WERI-Rb-1 (cell line): ENCODE data around the gene BAK1.

Source experiments
- DNase-seq: peaks from one replicate; pipeline ENCODE4 v3.0.0-alpha.2; 2020
- H3K27ac ChIP-seq: fragments of 250-450 bp; sonication (Bioruptor Pico); 2 replicates; pipeline ENCODE4 v1.5.1; 2020; ENCODE audit warnings: mild to moderate bottlenecking, moderate library complexity
- H3K27me3 ChIP-seq: fragments of 250-450 bp; sonication (Bioruptor Pico); 2 replicates; pipeline ENCODE4 v1.5.1; 2021; ENCODE audit warnings: mild to moderate bottlenecking, low read depth, moderate library complexity; ENCODE audit not compliant: insufficient read depth, severe bottlenecking
- H3K36me3 ChIP-seq: fragments of 250-450 bp; sonication (Bioruptor Pico); 2 replicates; pipeline ENCODE4 v1.5.1; 2020; ENCODE audit warnings: mild to moderate bottlenecking, moderate library complexity
- H3K4me3 ChIP-seq: 2 replicates; pipeline ENCODE4 v1.5.1; 2011; ENCODE audit warnings: low read depth, mild to moderate bottlenecking, control low read depth, low read length
- H3K9me3 ChIP-seq: fragments of 250-450 bp; sonication (Bioruptor Pico); 2 replicates; pipeline ENCODE4 v1.5.1; 2021; ENCODE audit warnings: mild to moderate bottlenecking, moderate library complexity; ENCODE audit not compliant: severe bottlenecking
- TF ChIP-seq, protein P1 (sequence below): IDR thresholded peaks from 2 replicates; pipeline ENCODE4 v1.5.1; 2011; ENCODE audit warnings: low read depth, mild to moderate bottlenecking, control low read depth, inconsistent platforms, low read length

The BAK1 gene

DNA sequence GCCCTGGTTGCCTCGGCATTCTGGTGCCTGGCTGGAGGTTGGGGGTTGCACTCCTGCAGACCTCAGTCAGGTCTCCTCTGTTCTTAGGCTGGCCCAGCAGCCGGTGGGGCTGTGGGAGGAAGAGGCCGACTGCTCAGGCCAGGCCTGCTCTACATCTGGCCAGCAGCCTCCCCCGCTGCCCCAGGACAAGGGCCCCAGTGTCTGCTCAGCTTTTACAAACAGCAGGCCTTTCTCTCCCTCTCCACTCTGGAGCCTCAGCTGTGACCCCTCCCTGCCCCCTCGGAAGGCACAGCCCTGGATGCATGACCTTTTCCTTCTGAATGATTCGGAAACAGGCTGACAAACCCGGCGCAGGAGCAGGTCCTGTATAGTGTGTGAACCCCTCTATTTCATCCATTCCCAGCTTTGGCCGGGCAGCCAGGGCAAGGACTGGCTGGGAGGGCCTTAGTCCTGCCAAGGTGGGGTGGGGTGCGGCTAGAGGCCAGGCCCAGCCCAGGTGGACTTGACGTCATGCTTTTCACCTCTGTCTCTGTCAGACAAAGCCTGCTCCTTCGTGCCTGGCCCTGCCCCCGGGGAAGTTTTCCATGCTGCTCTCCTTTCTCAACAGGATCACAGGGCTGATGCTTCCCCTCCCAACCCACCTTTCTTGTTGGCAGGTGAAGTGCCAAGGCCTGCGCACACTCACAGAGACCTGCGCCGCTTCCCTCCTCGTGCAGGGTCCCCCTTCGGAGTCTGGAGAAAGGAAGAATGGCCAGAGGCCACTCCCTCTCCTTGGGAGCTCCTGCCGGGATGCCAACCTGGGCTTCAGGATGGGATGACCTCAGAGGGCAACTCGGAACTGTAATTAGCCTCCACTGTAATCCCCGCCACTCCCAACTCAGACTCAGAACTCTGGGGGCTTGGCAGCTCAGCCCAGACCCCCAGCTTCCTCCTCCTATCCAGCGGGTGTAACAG is 31.0 kb upstream of the BAK1 start:
- H3K4me3 ChIP-seq = no peak overlapping the region
- no peaks in the 10 kb centered on the region for H3K36me3 ChIP-seq
- no peaks in the 10 kb centered on the region for H3K27me3 ChIP-seq
- no peaks in the 10 kb centered on the region for H3K9me3 ChIP-seq
- no peak overlapping the region for H3K27ac ChIP-seq
- no peak for DNase-seq
- TF ChIP-seq, protein P1, sequence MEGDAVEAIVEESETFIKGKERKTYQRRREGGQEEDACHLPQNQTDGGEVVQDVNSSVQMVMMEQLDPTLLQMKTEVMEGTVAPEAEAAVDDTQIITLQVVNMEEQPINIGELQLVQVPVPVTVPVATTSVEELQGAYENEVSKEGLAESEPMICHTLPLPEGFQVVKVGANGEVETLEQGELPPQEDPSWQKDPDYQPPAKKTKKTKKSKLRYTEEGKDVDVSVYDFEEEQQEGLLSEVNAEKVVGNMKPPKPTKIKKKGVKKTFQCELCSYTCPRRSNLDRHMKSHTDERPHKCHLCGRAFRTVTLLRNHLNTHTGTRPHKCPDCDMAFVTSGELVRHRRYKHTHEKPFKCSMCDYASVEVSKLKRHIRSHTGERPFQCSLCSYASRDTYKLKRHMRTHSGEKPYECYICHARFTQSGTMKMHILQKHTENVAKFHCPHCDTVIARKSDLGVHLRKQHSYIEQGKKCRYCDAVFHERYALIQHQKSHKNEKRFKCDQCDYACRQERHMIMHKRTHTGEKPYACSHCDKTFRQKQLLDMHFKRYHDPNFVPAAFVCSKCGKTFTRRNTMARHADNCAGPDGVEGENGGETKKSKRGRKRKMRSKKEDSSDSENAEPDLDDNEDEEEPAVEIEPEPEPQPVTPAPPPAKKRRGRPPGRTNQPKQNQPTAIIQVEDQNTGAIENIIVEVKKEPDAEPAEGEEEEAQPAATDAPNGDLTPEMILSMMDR = no peak

DNA sequence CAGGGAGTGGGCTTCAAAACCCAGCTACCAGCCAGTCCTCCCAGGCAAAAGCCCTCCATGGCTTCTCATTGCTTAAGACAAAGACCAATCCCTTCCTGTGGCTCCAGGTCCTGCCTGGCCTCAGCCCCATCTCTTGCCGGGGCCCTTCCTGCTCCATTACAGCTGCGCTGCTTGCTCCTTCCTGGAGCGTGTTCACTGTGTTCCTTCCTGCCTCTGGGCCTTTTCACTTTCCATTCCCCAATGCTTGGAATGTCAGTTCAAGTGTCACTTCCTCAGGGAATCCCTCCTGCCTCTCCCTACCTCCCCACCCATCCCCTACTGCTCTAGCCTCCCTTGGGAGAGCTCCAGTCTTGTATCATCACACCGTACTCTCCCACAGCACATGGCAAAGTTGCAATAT is 30.0 kb upstream of the BAK1 start:
- H3K4me3 ChIP-seq = no peak overlapping the region
- no peaks in the 10 kb centered on the region for H3K36me3 ChIP-seq
- TF ChIP-seq, protein P1 = no peak
- no peak overlapping the region for H3K27ac ChIP-seq
- H3K9me3 ChIP-seq = peaks cover 4% of the 10 kb centered on the region
- no peaks in the 10 kb centered on the region for H3K27me3 ChIP-seq
- no peak for DNase-seq

DNA sequence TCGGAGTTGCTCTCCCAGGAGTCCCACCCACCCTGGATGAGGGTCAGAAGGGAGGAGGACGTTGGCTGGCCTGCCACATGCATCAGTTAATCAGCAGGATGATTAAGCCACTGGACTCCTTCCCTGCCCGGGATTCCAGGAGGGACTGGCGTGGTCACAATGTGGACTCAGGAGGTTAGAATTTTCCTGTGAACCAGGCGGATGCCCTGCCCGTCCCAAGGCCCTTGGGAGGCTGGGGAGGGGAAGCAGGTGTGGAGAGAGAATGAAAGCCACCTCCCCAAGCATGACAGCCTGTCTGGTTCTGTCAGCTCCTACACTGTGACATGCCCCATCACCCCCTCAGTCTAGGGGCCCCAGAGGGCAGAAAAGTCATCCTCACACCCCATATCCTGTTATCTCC is 29.5 kb upstream of the BAK1 start:
- Histone ChIP-seq H3K27me3 (no peaks in the 10 kb centered on the region), H3K4me3 (no peak overlapping the region), H3K27ac (no peak overlapping the region), H3K9me3 (peaks cover 5% of the 10 kb centered on the region), H3K36me3 (no peaks in the 10 kb centered on the region)
- TF ChIP-seq, protein P1 = no peak
- DNase-seq = no peak

DNA sequence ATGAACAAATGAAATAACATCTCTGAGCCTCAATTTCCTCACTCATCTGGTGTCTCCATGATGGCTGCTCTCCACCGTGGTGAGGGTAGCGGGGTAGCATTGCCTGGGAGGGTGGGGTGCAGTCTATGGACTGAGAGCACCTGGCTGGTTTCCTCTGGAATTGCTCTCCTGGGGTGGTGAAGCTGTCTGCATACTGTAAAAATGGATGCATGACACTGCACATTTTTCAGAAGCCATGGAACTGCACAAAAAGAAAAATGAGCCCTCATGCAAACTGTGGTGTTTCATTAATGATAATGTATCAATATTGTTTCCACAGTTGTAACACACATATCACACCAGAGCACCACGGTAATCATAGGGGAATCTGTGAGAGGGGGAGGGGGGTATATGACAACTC is 28.9 kb upstream of the BAK1 start:
- no peaks in the 10 kb centered on the region for H3K27me3 ChIP-seq
- TF ChIP-seq, protein P1 = no peak
- no peak overlapping the region for H3K4me3 ChIP-seq
- H3K27ac ChIP-seq = no peak overlapping the region
- no peaks in the 10 kb centered on the region for H3K36me3 ChIP-seq
- H3K9me3 ChIP-seq = peaks cover 10% of the 10 kb centered on the region
- no peak for DNase-seq

DNA sequence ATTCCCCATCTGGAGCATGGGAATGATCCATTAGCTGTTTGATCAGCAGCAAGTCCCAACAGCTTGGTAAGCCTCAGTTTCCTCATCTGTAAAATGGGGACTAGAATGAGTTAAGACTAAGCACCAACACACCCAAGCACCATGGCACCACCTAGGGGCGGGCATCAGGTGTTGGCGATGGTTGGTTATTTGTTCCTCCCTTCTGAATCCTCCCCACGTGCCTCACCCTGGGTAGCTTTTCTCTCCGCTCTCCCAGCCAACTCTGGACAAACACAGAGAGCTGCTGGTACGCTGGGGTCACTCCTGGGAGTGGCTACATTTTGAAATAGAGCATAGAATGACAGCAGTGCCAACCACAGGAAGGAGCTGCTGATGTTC is 27.7 kb upstream of the BAK1 start:
- TF ChIP-seq, protein P1 = peak; percentile 55
- DNase-seq = no peak
- H3K27me3 ChIP-seq = no peaks in the 10 kb centered on the region
- no peaks in the 10 kb centered on the region for H3K36me3 ChIP-seq
- no peak overlapping the region for H3K4me3 ChIP-seq
- H3K9me3 ChIP-seq = peaks cover 11% of the 10 kb centered on the region
- no peak overlapping the region for H3K27ac ChIP-seq
